Effector memory CD4-positive, alpha-beta T cell (primary cell): Measurements from ENCODE around the gene ZNRF3.

Experiments
- DNase-seq, 3 donors: peaks; one replicate each; pipeline ENCODE4 v3.0.0-alpha.2; 2020
- H3K27ac ChIP-seq: 2 replicates; pipeline ENCODE4 v1.7.0; 2013; ENCODE audit warnings: mild to moderate bottlenecking, low read length, moderate library complexity; ENCODE audit not compliant: insufficient read depth, poor library complexity, severe bottlenecking
- H3K27me3 ChIP-seq: replicated peaks from 2 replicates; pipeline ENCODE4 v1.7.0; 2013; ENCODE audit warnings: mild to moderate bottlenecking, low read length; ENCODE audit not compliant: insufficient read depth, control insufficient read depth, poor library complexity, severe bottlenecking
- H3K36me3 ChIP-seq: 2 replicates; pipeline ENCODE4 v1.7.0; 2013; ENCODE audit warnings: mild to moderate bottlenecking, low read length, moderate library complexity; ENCODE audit not compliant: control insufficient read depth, insufficient read depth
- H3K4me1 ChIP-seq: 2 replicates; pipeline ENCODE4 v1.7.0; 2013; ENCODE audit warnings: low read length, mild to moderate bottlenecking; ENCODE audit not compliant: control insufficient read depth, insufficient read depth, poor library complexity, severe bottlenecking
- H3K4me3 ChIP-seq: 2 replicates; pipeline ENCODE4 v1.7.0; 2013; ENCODE audit warnings: low read length, low read depth, mild to moderate bottlenecking; ENCODE audit not compliant: insufficient read depth, poor library complexity, severe bottlenecking
- H3K9me3 ChIP-seq: 2 replicates; pipeline ENCODE4 v1.7.0; 2013; ENCODE audit warnings: mild to moderate bottlenecking, low read length, moderate library complexity; ENCODE audit not compliant: control insufficient read depth

Gene ZNRF3

DNA sequence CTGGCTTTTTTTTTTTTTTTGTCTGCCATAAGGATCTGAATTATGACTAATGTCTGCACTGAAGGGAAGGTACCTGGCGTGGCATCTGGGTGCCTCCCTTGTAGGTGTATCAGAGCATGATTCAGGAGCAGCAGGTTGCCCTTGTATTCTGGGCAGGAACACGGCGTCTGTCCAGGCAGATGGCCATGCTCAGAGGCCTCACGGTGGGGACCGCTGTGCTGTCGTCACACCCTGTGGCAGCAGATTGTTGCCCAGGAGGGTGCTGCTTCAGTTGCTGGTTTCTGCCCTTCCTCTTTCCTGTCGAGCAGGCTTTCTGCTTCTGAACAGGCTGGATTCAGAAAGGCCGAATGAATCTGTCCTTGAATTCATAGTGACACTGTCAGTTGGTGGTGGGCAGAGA is 11.0 kb downstream of the ZNRF3 start:
- no peaks in the 10 kb centered on the region for H3K36me3 ChIP-seq
- H3K27ac ChIP-seq = no peak overlapping the region
- no peak for DNase-seq
- no peaks in the 10 kb centered on the region for H3K27me3 ChIP-seq
- peaks cover 3% of the 10 kb centered on the region for H3K4me1 ChIP-seq
- no peak overlapping the region for H3K4me3 ChIP-seq
- no peaks in the 10 kb centered on the region for H3K9me3 ChIP-seq

DNA sequence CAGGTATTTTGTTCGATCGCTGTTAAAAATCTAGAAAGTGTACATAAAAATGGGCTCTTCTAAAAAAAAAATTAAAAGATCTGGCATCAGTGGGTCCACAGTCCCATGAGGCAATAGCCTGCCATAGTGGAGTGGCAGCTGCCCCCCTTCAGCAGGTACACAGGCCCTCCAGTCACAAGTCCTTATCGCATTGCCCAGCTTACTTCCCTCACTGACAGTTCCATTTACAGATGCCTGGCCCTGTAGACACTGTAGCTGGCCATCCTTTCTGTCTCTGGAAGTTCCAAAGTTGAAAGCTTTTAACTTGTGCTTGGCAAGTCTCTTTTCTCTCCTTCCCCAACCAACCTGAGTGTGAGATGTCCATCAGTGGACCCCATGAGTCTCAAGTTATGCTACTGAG is 11.4 kb downstream of the ZNRF3 start:
- Histone ChIP-seq H3K9me3 (no peaks in the 10 kb centered on the region), H3K27me3 (no peaks in the 10 kb centered on the region), H3K4me3 (no peak overlapping the region), H3K36me3 (no peaks in the 10 kb centered on the region), H3K4me1 (peaks cover 3% of the 10 kb centered on the region), H3K27ac (no peak overlapping the region)
- no peak for DNase-seq

DNA sequence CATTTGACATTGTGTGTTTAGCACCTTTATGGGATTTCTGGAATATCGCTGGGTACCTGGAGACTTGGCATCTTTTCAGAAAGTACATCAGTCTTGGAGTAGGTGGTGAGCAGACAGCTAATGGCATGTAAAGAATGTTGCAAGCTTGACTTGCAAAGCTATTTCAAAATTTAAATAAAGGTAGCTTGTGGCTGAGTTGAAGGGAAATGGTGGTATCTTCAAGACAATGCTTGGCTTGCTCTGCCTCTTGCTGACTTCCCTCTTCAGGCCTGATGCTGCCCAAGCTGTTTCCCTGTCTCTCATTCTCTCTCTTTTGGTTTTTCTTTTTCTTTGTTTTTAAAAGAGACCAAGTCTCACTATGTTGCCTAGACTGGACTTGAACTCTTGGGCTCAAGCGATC is 13.2 kb downstream of the ZNRF3 start:
- Histone ChIP-seq H3K27me3 (no peaks in the 10 kb centered on the region), H3K36me3 (no peaks in the 10 kb centered on the region), H3K4me3 (no peak overlapping the region), H3K27ac (no peak overlapping the region), H3K4me1 (peaks cover 3% of the 10 kb centered on the region), H3K9me3 (no peaks in the 10 kb centered on the region)
- no peak for DNase-seq

DNA sequence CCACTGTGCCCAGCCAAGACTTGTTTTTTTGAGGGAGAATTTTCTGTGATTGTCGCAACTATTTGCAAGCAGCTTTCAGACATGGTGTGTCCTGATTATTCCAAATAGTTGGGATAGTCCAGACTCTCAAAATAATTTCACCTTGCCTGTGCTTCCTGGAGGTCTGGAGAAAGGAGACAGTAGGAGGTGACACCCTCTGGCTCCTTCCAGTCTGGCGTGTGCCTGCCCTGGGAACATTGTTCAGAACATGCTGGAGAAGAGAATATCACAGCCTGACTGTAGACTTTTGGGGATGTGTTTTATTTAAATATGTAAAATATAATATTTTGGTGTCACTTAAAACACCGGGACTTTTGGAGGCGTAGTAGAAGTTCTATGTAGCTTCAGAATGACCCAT is 14.9 kb downstream of the ZNRF3 start:
- Histone ChIP-seq H3K36me3 (no peaks in the 10 kb centered on the region), H3K27ac (no peak overlapping the region), H3K4me1 (peaks cover 3% of the 10 kb centered on the region), H3K4me3 (no peak overlapping the region), H3K9me3 (no peaks in the 10 kb centered on the region), H3K27me3 (no peaks in the 10 kb centered on the region)
- no peak for DNase-seq

DNA sequence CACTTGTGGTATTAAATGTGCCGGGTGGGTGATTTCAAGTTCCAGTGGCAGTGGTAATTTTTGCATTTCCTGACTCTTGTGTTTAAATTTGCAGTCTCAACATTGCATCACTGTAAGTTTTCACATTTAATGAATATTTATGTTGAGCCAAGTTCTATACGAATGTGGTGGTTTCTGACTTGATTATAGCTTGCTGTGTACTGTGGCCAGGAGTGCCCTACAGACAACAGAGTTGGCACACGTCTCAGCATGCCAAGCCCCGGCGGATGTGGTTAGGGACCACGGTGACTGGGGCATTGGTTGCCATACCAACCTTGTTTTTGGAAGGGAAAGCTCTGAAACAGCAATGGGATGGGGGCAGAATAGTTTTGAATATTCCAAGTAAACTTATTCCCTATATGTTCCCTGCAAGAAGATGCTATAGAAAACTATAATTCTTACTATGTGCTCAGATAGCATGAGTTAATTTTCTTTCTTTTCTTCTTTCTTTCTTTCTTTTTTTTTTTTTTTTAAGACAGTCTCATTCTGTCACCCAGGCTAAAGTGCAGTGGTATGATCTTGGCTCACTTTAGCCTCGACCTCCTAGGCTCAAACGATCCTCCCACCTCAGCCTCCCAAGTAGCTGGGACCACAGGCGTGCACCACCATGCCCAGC is 16.0 kb downstream of the ZNRF3 start:
- no peak overlapping the region for H3K4me3 ChIP-seq
- H3K4me1 ChIP-seq = peaks cover 3% of the 10 kb centered on the region
- H3K27ac ChIP-seq = no peak overlapping the region
- H3K9me3 ChIP-seq = no peaks in the 10 kb centered on the region
- H3K36me3 ChIP-seq = no peaks in the 10 kb centered on the region
- no peak for DNase-seq
- H3K27me3 ChIP-seq = no peaks in the 10 kb centered on the region

DNA sequence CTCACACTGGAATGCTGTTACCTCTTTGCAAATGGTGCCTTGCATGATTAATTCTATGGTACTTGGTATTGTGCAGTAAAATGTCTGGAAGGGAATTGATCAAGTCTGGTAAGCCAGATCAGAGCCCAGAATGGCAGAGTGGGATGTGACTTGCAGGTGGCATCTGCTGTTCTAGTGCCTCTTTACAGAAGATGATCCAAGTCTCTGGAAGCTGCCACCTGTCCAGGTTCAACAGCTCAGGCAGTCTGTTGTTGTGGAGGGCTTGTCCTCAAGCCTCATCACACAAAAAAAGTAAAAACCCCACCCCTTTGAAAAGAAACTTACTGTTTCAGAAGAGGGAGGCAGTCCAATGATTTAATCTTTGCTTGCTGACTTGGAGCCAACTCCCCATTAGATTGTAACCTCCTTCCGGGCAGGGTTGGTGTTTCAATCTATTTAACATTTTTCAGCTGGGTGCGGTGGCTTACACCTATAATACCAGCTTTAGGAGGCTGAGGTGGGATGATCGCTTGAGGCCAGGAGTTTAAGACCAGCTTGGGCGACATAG is 17.1 kb downstream of the ZNRF3 start:
- DNase-seq = no peak
- Histone ChIP-seq H3K36me3 (no peaks in the 10 kb centered on the region), H3K4me3 (no peak overlapping the region), H3K4me1 (peaks cover 3% of the 10 kb centered on the region), H3K9me3 (no peaks in the 10 kb centered on the region), H3K27ac (no peak overlapping the region), H3K27me3 (no peaks in the 10 kb centered on the region)

DNA sequence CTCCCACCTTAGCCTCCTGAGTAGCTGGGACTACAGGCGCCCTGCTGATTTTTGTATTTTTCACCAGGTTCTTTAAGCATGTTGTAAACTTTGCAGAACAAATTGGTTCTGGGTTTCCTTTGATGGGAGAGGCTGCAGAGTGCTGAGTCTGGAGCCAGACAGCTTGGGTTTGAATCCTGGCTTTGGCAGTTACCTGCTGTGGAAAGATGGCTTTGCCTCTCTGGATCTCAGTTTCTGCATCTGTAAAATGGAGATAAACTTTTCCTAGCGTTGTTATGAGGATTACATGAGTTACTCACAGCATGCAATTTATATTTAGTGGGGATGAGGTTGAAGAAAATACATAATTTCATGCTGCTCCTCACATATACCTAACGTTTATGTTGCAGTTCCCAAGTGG is 19.1 kb downstream of the ZNRF3 start:
- H3K27me3 ChIP-seq = no peaks in the 10 kb centered on the region
- H3K9me3 ChIP-seq = no peaks in the 10 kb centered on the region
- H3K36me3 ChIP-seq = no peaks in the 10 kb centered on the region
- peaks cover 3% of the 10 kb centered on the region for H3K4me1 ChIP-seq
- no peak for DNase-seq
- H3K27ac ChIP-seq = no peak overlapping the region
- no peak overlapping the region for H3K4me3 ChIP-seq

DNA sequence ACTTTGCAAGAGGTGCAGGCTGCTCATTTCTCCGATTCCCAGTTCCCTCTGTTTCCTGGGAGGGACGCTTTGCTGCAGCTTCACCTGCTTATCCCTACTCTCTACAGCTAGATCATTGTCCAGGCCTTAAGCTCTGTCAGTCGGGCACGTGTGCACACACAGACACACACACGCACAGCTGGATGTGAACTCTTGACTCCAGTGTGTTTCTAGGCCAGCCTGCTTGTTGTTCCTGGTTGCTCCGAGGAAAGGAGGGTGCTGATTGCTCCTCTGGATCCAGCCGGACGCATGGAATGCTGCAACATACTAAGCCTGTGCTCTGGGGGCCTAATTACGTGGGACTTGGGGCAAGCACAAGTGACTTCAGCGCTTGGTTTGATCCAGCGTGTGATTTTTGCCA is 19.7 kb downstream of the ZNRF3 start:
- H3K4me3 ChIP-seq = no peak overlapping the region
- H3K9me3 ChIP-seq = no peaks in the 10 kb centered on the region
- no peaks in the 10 kb centered on the region for H3K36me3 ChIP-seq
- H3K27ac ChIP-seq = no peak overlapping the region
- no peaks in the 10 kb centered on the region for H3K27me3 ChIP-seq
- H3K4me1 ChIP-seq = peaks cover 3% of the 10 kb centered on the region
- no peak for DNase-seq

DNA sequence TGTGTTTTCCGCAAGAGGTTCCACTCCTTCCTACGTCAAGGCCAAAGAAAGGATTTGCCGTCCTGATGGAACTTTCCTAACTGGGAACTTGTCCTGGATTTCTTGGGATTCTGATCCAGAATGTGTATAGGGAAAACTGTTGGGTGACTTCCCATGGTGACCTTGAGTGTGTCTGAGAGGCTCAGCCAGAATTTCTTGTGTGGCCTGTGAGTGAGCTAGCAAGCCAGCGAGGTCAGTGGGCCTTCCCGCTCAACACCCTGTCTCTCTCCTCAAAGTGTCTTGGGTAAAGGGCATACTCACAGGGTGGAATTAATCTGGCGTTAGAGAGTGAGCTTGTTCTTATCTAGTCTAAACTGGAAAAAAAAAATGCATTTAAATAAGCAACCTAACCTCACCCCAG is 20.4 kb downstream of the ZNRF3 start:
- Histone ChIP-seq H3K27me3 (no peaks in the 10 kb centered on the region), H3K36me3 (no peaks in the 10 kb centered on the region), H3K4me3 (no peak overlapping the region), H3K4me1 (peaks cover 3% of the 10 kb centered on the region), H3K27ac (no peak overlapping the region), H3K9me3 (no peaks in the 10 kb centered on the region)
- no peak for DNase-seq

DNA sequence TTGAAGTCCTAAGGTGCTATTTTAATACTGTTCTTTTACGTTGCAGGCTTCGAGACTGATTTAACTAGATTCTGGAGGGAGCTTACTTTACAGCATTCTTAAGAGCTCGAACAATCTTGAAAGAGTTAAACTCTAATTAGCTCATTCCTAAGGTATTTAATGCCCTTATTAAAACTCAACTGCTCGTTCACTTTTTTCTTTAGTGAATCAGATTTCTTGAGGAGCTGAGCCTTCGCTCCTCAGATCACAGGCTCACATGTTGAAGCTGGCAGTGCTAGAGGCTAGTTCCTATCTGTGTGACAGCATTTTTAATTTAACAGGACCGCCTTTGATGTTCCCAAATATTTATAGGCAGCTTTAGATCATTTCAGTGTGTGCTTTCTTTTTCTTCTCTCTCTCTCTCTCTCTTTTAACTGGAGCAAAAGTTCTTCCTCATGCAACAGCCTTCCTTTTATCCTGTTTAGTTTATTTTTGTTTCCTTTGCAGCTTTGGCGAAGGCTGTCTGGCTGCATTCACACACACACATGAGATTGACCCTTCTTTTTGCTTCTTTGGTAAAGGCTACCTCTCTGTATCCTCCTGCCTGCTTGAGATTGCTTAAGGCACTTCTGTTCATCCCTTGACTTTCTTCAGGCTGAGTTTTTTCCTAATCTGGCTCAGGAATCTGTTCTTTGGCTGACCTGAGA is 21.0 kb downstream of the ZNRF3 start:
- no peaks in the 10 kb centered on the region for H3K36me3 ChIP-seq
- H3K4me3 ChIP-seq = no peak overlapping the region
- no peaks in the 10 kb centered on the region for H3K4me1 ChIP-seq
- H3K27ac ChIP-seq = no peak overlapping the region
- H3K27me3 ChIP-seq = no peaks in the 10 kb centered on the region
- H3K9me3 ChIP-seq = no peaks in the 10 kb centered on the region
- no peak for DNase-seq
